T follicular helper cell (primary cell): ENCODE measurements around the gene NR1H4.
A peak's percentile ranks its signal among the peaks of the same experiment; 100 is the strongest.
"Not testable (repeated sequence)": the region's sequence is repeated elsewhere in the genome, so short reads cannot be mapped to it uniquely, and the experiment has no call there.

Source experiments
- DNase-seq: peaks from one replicate; pipeline ENCODE4 v3.0.0-alpha.2; 2020; ENCODE audit warnings: low read depth

NR1H4 gene

DNA sequence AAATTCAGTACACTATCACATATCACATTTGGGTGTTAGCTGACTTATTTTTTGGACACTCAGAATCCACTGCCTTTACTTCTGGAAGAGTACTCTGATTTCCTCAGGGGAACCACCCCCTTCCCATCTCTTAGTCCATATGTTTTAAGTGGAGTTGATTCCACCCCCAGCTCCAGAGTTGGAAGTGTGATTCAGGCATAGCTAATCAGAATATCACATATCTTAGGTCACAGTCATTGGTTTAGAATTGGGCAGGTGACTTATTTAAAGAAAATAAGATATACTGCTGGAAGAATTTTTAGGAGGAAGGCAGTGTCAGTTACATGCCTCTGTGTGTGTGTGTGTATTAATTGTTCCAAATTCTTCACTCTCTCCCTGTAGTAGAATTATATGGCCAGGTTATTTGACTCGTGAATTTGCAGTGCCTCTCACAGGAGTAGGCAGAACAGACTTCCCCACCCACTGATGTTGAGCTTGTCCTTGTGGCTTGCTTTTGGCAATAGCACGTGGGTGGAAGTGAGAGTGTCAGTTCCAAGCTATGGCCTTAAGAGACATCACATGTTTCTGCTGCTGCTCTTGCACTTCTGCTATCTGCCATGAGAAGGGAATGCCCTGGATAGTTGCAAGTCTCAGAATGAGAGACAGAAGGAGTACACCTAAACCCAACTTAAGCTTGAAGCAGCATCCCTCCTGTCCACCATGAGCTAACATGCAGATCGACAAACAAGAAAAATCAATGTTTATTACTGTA lies 93.4 kb downstream of the NR1H4 start:
- DNase-seq = no peak

DNA sequence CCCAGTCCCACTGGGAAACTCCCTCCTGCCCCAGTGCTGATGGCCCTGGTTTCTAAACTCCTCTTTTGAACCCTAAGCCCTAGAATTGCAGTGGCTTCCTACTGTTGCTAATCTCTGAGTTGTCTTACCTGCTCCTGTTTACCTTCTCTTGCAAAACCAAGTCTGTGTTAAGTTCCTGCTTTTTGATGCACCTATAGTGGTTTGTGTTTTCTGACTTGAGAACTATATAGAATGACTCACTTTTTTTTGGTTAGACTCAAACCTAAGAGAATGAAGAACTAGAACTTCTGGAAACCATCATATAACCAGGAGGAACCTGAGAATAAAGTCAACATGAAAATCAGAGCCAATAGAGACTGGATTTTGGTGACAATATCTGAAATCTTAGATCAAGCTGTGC lies 94.3 kb downstream of the NR1H4 start:
- no peak for DNase-seq

DNA sequence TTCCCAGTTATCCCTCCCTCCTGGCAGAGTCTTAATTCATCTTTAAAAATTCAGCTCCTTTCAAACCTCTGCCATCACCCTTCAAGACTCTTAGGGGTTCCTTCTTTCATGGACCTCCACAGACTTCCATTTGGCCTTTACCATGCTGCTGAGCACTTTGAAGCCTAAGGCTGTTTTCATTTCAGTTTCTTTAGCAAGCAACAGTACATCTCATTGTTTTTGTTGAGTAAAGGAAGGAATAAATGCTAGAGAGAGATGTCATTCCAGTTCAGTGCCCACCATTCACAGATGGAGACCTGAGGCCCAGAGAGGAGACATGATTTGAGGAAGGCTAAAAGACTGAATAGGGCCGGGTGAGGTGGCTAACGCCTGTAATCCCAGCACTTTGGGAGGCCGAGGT lies 98.5 kb downstream of the NR1H4 start:
- DNase-seq = no peak

DNA sequence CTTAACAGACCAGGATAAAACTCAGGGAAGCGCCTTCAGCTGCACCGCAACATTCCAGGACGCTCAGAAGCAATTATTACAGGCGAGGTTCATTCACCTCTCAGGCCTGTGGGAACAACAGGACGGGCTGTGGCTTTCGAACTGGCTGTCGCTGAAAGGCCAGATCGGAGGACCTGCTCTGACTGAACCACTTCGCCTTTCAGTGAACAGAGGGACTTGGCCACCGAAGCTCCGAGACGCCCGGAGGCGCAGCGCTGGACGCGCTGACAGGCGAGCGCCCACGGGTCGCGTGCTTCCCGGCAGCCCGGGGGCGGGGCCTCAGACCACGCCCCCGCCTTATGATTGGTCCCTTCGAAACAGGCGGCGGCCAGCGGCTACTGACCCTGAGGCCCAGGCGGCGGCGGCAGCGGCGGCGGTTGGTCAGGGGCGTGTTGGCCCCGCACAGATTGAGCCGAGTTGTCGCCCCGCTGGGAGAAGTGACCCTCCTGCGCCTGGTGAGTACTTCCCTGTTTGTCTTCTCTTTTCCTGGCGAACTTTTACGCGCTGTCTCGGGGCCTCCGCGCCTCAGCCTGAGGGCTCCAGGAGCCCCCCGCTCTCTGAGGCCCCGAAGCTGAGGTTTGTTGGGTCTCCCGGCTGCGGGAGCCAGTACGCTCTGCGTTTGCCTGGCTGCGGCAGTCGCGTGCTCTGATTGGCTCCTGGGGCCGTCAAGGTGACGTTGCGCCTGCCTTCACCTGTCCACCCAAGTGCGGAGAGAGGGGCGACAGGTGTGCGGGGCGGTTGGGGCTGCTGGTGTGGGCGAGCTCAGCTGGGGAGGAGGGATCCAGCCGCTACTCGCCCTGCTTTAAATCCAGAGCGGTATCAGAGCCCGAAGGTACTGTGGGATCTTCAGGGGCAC lies 99.9 kb downstream of the NR1H4 start, which contains the start of gene GAS2L3:
Gene GAS2L3, plus strand, starts transcription at position 393 of the 895 bp plus-strand sequence. CDS start 21,221 bp downstream, outside the sequence.
- DNase-seq = peak; percentile 15

DNA sequence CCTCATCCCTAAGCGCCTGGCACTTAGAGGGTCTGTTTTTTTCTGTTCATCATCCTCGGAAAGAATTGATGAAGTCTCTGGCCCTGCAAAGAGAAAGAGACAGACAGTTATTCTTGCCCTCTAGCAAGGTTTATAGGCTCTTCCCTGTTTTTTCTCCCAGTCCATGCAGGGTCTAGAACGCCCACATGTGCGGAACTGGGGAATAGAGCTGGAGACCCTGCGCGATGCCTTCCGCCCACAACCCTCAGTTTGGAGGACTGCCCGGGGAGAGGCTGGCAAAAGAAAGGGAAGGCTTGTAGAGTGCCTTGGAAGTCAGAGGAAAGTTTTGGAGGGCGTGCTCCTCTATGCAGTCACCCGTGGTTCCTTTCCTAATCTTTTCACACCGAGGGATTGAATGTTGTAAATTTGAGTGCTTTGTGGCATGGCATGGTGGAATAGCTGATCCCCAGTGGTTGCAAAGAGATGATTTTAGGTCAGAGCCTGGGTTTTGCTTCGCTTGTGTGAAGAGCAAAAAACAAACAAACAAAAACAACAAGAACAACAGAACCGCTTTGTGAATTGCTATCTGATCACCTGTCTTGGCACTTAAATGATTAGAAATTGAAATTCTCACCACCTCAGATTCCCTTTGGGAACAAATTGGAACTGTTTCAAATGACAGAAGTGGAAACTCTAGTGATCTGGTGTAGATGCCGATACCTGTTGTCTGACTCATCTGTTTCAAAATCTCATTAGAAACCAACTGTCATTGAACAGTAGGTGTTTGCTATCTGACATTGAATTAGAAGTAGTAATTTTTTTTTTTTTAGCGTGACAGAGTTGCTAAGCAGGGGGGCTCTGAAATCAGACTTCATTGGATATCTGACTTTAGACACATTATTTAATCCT lies 100.8 kb downstream of the NR1H4 start:
- DNase-seq = no peak

DNA sequence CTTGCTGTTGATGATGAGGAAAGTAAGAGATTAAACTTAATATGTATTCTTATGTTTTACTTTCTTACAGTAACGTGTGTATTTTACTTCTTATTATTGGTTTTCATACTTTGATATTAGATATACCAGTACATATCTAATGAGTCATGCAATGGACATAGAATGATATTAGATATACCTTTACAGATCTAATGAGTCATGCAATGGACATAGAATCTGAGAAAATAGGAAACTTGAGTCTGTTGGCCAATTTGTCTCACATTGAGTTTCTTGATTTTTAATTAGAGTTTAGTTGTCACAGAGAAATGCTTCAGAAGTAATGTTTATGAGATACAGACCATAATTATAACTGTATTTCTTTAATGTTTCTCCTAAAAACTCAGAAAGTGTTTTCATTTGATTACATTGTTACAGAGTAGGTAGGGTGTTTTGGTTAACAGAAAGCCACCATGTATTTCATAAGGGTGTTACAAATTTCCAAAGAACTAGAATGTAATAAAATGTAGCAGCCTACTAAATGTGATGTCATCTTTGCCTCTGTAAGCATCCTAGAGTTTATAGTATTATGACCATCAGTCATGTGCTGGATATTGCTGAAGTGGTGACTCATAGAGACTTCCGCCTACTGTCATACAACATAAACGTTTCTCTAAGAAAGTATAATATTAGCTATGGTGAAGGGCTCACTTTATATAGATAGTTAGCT lies 102.8 kb downstream of the NR1H4 start:
- DNase-seq = no peak

DNA sequence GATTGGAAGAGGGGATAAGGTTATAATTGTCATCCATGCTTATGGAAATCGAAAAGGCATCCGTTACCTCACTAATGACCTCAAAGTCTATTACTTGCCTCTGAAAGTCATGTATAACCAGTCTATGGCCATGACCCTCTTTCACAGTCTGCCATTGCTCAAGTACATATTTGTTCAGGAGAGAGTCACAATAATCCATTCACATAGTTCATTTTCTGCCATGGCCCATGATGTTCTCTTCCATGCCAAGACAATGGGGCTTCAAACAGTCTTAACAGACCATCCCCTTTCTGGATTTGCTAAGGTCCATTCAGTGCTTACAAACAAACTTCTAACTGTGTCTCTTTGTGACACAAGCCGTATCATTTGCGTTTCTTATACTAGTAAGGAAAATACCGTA lies 105.3 kb downstream of the NR1H4 start:
- no peak for DNase-seq

DNA sequence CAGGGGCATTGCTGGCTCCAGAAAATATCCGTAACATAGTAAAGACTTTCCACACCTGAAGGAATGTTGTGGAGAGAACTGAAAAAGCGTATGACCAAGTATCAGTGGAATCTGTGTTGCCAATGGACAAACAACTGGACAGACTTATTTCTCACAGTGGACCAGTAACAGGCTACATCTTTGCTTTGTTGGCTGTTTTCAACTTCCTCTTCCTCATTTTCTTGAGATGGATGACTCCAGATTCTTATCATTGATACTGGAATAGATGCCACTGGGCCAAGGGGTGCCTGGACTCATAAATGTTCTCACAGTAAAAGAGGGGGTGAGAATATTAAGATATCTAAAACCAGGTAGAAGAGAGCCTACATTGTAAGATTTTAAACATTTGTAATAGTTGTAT lies 106.2 kb downstream of the NR1H4 start:
- DNase-seq = no peak

DNA sequence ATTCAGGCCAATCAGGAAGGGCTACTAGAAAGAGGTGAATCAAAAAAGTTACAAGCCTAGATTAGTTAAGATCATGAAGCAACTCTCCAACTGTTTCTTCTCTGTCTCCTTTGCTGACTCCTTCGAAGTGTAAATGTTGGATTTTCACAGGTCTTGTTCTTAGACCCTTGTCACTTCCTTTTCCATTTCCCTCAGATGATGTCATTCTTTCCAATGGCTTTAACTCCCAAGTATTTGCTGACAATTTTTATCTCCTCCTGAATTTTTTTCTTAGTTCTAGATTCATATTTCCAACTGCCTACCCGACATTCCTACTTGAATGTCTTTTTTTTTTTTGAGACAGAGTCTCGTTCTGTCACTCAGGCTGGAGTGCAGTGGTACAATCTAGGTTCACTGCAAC lies 110.6 kb downstream of the NR1H4 start:
- no peak for DNase-seq

DNA sequence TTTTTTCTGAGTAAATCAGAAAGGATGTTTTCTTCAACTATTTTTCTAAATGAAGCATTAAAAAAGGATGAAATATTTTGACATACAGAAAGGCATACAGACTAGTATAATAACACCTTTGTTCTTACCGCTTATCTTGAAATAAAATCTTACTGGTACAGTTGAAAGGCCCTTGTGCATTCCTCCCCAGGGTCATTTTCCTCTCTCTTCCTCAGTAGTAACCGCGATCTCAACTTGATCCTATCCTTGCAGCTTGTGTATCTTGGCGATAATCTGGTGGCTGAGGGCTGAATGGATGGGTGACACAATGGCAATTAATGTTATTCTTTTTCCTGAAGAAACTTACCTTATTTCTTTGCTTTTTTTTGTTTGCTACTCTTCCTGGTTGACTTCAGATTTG lies 118.3 kb downstream of the NR1H4 start:
- DNase-seq = no peak

DNA sequence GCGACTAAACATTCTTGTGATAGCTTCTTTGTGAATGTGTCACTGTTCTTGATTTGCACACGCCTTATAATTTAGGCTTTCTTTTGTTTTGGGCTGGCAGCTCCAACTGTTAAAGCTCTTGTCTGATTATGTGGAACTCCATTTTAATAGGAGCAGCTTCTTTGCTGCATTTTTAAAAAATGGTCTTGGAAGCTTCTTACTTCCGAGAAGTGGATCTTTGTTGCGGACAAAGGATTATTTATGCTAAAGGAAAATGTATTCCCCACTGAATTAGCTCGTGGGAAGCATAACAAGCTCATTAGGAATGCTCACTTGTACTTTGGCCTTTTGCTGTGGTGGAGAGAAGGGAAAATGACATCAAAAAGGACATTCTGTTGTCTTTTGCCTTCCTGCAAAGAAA lies 119.8 kb downstream of the NR1H4 start:
- no peak for DNase-seq

DNA sequence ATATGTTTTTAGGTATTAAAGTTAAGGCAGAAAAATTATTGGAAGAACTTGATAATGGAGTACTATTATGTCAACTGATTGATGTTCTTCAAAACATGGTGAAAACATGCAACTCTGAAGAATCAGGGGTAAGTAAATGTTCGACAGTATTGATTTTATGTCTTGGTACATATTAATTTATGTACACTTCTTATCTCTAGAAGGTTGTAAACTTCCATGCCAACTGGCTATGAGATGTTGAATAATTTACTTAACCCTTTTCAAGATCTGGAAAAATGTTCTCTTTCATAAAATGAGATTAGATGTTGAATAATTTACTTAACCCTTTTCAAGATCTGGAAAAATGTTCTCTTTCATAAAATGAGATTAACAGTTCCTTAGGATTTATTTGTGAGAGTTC lies 128.0 kb downstream of the NR1H4 start:
- no peak for DNase-seq

DNA sequence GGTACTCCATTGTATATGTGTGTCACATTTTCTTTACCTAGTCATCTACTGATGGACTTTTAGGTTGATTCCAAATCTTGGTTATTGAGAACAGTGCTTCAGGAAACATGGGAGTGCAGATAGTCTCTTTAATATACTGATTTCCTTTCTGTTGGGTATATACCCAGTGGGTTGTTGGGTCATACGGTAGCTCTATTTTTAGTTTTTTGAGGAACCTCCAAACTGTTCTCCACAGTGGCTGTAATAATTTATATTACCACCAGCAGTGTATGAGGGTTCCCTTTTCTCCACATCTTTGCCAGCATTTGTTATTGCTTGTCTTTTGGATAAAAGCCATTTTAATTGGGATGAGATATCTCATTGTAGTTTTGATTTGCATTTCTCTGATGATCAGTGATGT lies 129.3 kb downstream of the NR1H4 start:
- not testable (repeated sequence) for DNase-seq

DNA sequence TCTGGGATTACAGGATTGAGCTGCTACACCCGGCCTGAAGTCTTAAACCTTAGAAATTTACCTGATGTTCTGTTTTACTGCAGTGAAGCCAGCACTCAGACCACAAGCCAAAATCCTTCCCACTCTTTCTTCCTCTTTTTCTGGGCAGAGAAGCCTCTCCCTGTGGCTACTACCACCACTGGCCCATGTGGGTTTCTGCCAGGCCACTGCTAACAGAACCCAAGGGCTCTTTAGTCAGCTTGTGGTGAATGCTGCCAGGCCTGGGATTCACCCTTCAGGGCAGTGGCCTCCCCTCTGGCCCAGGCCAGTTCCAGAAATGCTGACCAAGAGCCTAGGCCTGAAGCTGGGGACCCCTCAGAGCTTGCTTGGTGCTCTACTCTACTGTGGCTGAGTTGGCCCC lies 135.1 kb downstream of the NR1H4 start:
- no peak for DNase-seq

DNA sequence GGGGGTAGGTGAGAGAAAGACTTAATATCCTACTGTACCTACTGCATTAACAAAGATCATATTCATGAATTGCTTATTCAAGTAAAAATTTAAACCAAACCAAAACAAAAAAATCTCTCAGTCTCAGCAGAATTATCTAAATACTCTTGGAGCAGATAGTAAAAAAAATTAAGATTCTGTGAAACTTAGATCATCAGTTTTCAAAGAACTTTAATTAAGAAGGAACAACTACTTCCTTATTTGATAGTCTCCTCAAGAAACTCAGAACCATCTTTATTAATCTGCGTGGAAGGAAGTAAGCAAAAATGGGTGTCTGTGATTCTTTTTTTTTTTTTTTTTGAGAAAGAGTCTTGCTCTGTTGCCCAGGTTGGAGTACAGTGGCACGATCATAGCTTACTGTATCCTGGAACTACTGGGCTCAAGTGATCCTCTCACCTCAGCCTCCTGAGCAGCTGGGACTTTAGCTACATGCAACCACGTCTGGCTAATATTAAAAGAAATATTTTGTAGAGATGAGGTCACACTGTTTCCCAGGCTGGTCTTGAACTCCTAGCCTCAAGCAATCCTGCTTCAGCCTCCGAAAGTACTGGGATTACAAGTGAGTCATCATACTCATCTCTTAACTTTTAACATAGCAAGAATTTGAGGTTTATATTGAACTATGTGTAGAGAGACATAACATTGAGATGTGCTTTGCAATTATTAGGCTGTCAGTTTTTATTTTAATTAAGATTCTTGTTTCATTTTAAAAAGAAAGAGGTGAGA lies 137.2 kb downstream of the NR1H4 start:
- DNase-seq = no peak

DNA sequence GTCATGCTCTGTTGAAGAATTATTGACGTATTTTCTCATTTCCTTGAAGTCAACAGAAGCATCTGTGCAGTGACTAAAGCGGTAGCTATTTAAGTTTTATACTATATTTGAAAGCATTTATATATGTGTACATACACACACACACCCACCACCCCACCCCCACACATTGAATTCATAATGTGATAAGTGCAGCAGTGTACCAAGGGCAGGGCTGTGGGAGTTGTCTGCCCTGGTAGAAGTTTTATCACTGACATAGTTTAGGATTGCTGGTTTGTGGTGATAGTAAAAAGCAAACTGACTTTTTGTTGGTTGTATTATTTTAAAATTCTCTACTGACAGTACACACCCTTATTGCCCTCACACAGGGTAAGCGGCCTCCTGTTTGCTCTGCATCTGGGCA lies 138.9 kb downstream of the NR1H4 start:
- no peak for DNase-seq
